SK-N-SH (cell line): Measurements from ENCODE around the gene C14orf119.

Experiments used
- CTCF ChIP-seq: fragments of 200-600 bp; sonication (generic); IDR thresholded peaks from 2 replicates; pipeline ENCODE4 v1.6.1; 2017; ENCODE audit warnings: antibody characterized with exemption, mild to moderate bottlenecking, moderate library complexity
- EP300 ChIP-seq, 2 experiments: IDR thresholded peaks; 2 replicates each; pipeline versions ENCODE4 v1.4.0 to v1.6.1; 2012; ENCODE audit warnings: borderline replicate concordance in 1 of 2, low read depth in 1 of 2, low read length in 1 of 2
- EZH2phosphoT487 ChIP-seq: fragments of 200-600 bp; sonication (generic); IDR thresholded peaks from 2 replicates; pipeline ENCODE4 v1.6.1; 2017; ENCODE audit warnings: low read depth, mixed run types, mild to moderate bottlenecking, antibody characterized with exemption, moderate library complexity, borderline replicate concordance
- GABPA ChIP-seq: IDR thresholded peaks from 2 replicates; pipeline ENCODE4 v1.4.0; 2012; ENCODE audit warnings: low read depth, mild to moderate bottlenecking
- MAX ChIP-seq: IDR thresholded peaks from 2 replicates; pipeline ENCODE4 v1.4.0; 2012; ENCODE audit warnings: low read depth
- MXI1 ChIP-seq: IDR thresholded peaks from 2 replicates; pipeline ENCODE4 v1.6.1; 2012; ENCODE audit warnings: mild to moderate bottlenecking, low read depth, low read length, improper control_type of control experiment
- NFIC ChIP-seq: IDR thresholded peaks from 2 replicates; pipeline ENCODE4 v1.4.0; 2012; ENCODE audit warnings: borderline replicate concordance
- NRF1 ChIP-seq: IDR thresholded peaks from 2 replicates; pipeline ENCODE4 v1.6.1; 2012; ENCODE audit warnings: low read depth, mild to moderate bottlenecking, low read length
- POLR2AphosphoS5 ChIP-seq: IDR thresholded peaks from 2 replicates; pipeline ENCODE4 v1.6.1; 2012; ENCODE audit warnings: low read depth, low read length
- RAD21 ChIP-seq: IDR thresholded peaks from 2 replicates; pipeline ENCODE4 v1.6.1; 2012; ENCODE audit warnings: mild to moderate bottlenecking, low read length
- RCOR1 ChIP-seq: fragments of 150-350 bp; IDR thresholded peaks from 2 replicates; pipeline ENCODE4 v1.6.1; 2017; ENCODE audit warnings: antibody characterized with exemption, low read length
- REST ChIP-seq: IDR thresholded peaks from 2 replicates; pipeline ENCODE4 v1.6.1; 2012; ENCODE audit warnings: mild to moderate bottlenecking, low read depth, low read length, moderate library complexity
- RXRA ChIP-seq: IDR thresholded peaks from 2 replicates; pipeline ENCODE4 v1.4.0; 2012; ENCODE audit warnings: low read depth, mild to moderate bottlenecking, borderline replicate concordance
- USF1 ChIP-seq: IDR thresholded peaks from 2 replicates; pipeline ENCODE4 v1.4.0; 2012; ENCODE audit warnings: low read depth, borderline replicate concordance

- no peak for TF ChIP-seq RCOR1
- no peak for TF ChIP-seq RXRA
- TF ChIP-seq CTCF, result no peak
- TF ChIP-seq EP300 (IDR thresholded peaks at IDR 0.05; ENCODE audit: borderline replicate concordance in 1 of 2, low read depth in 1 of 2, low read length in 1 of 2), result no peak
- TF ChIP-seq GABPA, result no peak
- TF ChIP-seq MAX, result no peak
- no peak for TF ChIP-seq RAD21
- no peak for TF ChIP-seq USF1
- no peak for TF ChIP-seq NFIC
- TF ChIP-seq MXI1, result no peak
- no peak for TF ChIP-seq REST
- TF ChIP-seq NRF1, result no peak
- TF ChIP-seq EZH2phosphoT487, result no peak
- TF ChIP-seq POLR2AphosphoS5, result no peak
These were observed 33.9 kb downstream of the C14orf119 start for GRCh38 chr14:23128969-23129758.
